Stimulated activated CD8-positive, alpha-beta memory T cell treated with anti-CD3 and anti-CD28 coated beads, Interleukin-15, amount 100 ng/mL, for 24 hours (primary cell): ENCODE data around the gene ARID3C.

ENCODE experiments used
- DNase-seq: peaks from one replicate; pipeline ENCODE4 v3.0.0-alpha.2; 2020; ENCODE audit warnings: low read depth

Gene ARID3C

DNA sequence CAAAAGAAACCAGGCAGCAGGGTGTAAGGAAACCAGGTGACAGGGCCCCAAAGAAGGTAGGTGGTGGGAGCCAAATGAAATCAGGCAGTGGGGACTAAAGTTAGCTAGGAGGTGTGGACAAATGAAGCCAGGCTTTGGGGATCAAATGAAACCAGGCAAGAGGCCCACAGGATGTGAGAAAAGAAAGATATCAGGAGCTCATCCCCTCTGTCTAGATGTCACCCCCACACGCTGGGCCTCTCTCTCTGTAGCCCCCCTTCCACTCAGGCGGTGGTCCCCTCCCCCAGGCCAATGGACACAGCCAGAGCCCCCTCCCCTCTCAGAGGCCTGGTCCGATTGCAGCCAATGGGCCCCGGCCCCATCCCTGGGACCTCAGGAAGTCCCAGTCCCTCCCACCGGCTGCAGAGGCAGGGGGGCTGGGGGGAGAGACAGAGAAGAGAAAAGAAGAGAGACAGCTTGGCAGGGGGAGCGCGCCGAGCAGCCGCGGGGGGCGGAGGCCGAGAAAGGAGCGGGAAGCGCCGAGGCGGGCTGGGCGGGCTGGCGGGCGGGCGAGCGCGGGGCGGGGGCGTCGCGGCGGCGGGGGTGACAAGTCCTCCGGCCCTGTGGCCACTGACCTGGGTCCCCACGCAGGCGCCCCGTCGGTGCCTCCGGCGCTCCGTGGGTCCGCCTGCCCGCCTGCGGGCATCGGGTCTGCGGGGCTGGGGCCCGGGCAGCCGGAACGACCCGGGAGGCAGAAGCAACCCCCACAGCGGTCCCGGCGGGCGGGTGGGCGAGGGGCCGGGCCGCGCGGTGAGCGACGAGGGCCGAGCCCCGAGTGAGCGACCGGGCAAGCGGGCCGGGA, 51.2 kb downstream of the ARID3C start:
- no peak for DNase-seq

DNA sequence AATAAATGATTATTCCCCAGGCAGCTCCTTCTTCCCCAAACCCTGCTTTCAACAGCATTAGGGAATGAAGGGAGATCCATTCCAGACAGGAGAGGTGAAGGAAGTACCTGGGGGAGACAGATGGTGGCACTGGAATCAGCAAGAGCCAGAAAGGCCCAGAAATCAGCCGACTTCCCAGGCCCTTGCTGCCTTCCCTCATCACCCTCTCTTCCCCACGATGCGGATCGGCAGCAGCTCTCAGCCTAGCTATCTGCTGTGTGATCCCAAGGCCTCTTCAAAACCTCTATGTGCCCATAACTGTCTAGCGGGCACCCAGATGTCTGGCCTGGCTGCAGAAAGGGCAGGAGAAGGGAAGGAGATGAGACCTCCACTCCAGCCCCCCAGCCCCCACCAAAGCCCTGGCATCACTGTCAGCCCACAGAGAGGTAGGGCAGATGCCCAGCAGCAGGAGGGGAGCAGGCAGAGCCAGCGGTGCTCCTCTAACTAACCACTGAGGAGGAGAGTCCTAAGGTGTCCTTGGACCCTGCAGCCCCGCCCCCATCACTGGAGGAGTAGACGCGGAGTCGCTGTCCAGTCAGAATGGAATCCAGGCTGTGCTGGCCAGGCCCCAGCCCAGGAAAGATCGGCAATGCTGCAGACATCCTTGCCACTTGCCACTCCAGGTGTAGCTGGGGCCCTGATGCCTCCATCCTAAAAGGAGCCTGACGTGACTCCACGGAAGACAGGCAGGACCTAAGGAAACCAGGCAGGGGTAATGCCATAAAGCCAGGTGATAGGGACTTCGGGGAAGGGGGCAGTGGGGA, 52.1 kb downstream of the ARID3C start:
- DNase-seq, result no peak

DNA sequence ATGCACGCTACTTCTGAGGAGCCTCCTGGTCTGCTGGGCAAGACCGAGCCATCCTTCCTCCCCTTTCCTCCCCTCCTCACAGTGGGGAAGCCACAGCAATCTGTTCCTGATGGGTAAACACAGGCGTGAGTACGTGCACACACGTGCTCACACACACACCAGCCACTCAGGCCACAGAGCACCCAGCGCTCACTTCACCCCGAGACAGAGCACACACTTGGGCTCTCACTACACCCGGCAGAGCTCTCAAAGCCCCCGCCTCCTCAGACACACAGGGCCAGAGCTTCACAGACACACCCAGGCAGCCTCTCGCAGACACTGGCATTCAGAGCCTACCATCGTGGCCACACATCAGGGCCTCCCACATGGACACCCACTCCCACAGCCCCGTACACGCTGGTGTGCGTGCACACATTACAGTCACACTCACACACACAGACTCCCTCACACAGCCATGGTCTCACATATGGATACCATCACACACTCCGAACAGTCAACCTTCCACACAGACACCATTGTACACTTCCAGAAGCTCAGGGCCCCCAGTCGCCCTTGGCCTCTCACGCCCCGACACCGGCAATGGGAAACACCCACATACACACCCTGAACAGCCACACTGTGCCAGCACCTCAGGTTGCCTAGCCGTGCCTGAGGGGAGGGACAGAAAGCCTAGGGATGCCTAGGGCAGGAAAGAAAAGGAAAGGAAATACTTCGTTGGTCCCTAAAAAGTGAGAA, 52.8 kb downstream of the ARID3C start:
- no peak for DNase-seq

DNA sequence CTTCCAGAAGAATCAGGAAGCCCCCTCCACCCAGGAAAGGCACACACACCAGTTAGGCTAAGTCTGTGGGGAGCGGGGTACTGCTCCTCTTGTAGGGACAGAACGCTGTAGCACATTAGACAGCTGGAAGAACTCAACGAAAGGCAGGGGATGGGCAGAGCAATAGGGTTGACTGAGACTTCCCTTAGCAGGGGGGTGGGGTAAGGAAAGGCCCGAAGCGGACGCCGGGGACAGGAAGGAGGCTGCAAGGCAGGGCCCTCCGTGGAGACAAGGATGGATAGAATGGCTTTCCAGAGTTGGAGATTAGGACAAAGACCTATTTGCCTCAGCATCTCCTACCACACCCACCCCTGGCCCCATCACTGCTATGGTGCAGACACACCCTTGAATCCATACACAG, 53.6 kb downstream of the ARID3C start:
- no peak for DNase-seq

DNA sequence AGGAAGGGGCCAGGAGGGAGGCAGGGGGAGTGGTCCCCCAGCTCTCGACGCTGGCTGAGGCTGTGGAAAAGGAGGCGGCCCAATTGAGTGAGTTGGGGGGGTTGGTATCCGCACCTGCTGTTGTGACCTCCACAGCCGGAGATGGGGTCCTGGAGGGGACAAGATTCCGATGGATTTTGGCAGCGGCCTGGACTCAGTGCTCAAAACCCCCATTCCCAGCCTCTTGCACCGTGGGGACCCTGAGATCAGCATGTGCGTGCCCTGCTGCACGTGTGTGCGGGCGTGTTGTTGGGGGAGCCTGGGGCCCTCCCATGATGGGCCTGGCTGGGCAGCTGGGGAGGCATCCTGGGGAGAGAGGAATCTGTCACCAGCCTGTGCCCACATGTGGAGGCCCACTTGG, 54.3 kb downstream of the ARID3C start:
- no peak for DNase-seq

DNA sequence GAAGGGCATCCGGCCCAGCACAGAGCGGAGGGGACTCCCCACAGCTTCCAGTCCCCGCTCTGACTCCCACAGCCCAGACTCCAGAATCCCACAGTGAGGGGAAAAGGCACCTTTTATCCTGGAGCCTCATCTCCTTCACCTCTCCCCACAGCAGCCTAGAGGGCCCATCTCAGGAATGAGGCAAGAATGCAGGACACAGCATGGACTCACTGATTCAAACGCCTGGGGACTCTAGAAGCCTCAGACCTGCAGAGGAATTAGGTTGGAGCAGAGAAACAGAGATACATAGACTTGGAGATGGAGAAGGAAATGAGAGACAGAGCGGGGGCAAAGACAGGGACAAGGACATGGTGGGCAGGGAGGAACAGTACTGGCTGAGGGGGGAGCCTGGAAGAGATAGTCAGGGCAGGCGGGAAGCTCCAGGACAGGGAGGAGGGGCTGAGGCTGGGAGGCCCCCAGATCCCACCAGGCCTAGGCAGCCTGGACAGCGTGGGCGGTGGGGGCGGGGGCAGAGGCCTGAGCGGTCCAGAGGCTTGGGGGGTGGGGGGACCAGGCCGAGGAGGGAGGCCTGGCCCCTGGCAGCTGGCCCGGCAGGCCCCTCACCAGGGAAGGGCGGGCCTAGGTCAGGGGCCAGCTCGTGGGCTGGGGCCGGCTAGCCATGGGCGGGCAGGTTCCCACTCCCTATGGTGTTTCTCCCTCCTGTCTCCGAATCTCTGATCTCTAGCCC, 55.1 kb downstream of the ARID3C start:
- no peak for DNase-seq

DNA sequence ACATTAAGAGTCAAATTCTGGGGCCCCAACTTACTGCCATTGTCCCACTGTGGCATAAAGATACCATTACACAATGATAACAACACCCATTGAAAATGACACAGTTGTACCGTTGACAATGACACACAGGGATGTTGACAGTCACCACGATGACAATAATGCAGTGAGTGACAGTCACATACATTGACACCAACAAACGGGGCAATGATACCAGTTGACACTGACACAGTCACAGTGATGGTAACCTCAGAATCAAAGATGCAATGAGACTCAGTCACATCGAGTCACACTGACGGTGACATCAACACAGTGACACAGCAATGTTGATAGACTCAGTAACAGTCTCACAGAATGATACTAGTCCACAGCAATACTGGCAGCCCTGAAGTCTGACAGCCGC, 56.2 kb downstream of the ARID3C start:
- no peak for DNase-seq

DNA sequence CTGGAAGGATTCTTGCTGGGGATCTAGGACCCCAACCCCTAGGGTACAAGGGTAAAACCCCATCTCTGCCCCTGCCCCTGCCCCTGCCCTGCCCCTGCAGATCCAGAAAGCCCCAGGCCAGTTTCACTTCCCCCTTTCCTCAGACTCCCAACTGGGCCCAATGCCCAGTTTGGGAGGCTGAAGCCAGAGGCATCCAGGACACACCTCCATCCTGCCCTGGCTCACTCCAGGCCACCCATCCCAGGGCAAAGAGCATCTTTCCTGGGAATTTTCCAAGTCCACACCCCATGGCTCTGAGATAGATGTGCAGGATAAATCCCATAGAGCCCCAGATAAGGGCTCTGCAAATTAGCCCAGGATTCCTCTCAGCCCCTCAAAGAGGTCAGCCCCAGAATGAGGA, 56.8 kb downstream of the ARID3C start:
- DNase-seq, result no peak

DNA sequence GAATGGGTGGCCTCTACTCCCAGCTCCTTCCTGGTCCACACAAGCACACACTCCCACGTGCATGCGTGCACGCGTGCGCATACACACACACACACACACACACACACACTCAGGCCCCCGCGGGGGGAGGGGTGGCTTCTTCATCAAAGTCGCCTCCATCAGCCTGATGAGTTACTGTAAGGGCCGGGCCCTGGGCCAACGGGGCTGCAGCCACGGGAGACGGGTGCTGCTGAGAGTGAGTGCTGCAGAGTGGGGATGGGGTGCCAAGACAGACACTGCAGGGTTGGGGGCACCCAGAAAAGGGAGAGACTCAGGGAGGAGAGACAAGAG, 57.4 kb downstream of the ARID3C start:
- DNase-seq, result no peak
